Stimulated activated CD4-positive, alpha-beta T cell treated with anti-CD3 and anti-CD28 coated beads, TNF-alpha, amount 100 ng/mL, for 24 hours (primary cell): Measurements from ENCODE around the gene ESRP2.

ENCODE experiments used
- DNase-seq, 3 experiments: peaks; one replicate each; pipeline ENCODE4 v3.0.0-alpha.2; 2020; ENCODE audit warnings: low read depth in 3 of 3

ESRP2 gene

GRCh38 chr16:68217506-68217905 lies 18.4 kb downstream of the ESRP2 start:
- DNase-seq: no peak

- DNase-seq: no peak
Measured at GRCh38 chr16:68216240-68216639, 19.7 kb downstream of the ESRP2 start.

- DNase-seq: no peak
Measured at GRCh38 chr16:68215302-68215701, 20.6 kb downstream of the ESRP2 start.

GRCh38 chr16:68214726-68215125 lies 21.2 kb downstream of the ESRP2 start:
- DNase-seq: no peak

GRCh38 chr16:68206245-68206644 lies 29.7 kb downstream of the ESRP2 start:
- no peak for DNase-seq

GRCh38 chr16:68202091-68202519 lies 33.8 kb downstream of the ESRP2 start:
- no peak for DNase-seq

GRCh38 chr16:68200088-68200783 lies 35.7 kb downstream of the ESRP2 start:
- no peak for DNase-seq

- no peak for DNase-seq
Measured at GRCh38 chr16:68197250-68197649, 38.7 kb downstream of the ESRP2 start.

GRCh38 chr16:68194251-68194650 lies 41.7 kb downstream of the ESRP2 start:
- DNase-seq: no peak

- no peak for DNase-seq
Measured at GRCh38 chr16:68190736-68191510, 45.0 kb downstream of the ESRP2 start.

- no peak for DNase-seq
Measured at GRCh38 chr16:68190081-68190480, 45.8 kb downstream of the ESRP2 start.

- DNase-seq: no peak
Measured at GRCh38 chr16:68188170-68188569, 47.8 kb downstream of the ESRP2 start.

GRCh38 chr16:68187505-68187904 lies 48.4 kb downstream of the ESRP2 start:
- no peak for DNase-seq

GRCh38 chr16:68186877-68187276 lies 49.0 kb downstream of the ESRP2 start:
- no peak for DNase-seq

- no peak for DNase-seq
Measured at GRCh38 chr16:68183046-68183445, 52.9 kb downstream of the ESRP2 start.

- no peak for DNase-seq
Measured at GRCh38 chr16:68179855-68180254, 56.1 kb downstream of the ESRP2 start.

GRCh38 chr16:68179196-68179795 lies 56.6 kb downstream of the ESRP2 start:
- no peak for DNase-seq
